Type B pancreatic cell (in vitro differentiated cells): ENCODE measurements around the gene PARS2. TPM values are rescaled to one million over a fixed set of nuclear protein-coding genes. Genes with fewer than 3 reads are reported as not detected.

Experiments
- DNase-seq: peaks from one replicate; pipeline ENCODE4 v3.0.0; 2021; ENCODE audit warnings: mixed read lengths; ENCODE audit not compliant: unreplicated experiment; ENCODE audit errors: extremely low spot score
- H3K27ac Mint-ChIP-seq: 2 replicates; pipeline ENCODE4 v1.8.0; 2021; ENCODE audit warnings: mild to moderate bottlenecking, mixed read lengths
- H3K27me3 Mint-ChIP-seq: 2 replicates; pipeline ENCODE4 v1.8.0; 2021; ENCODE audit warnings: mixed read lengths
- H3K36me3 Mint-ChIP-seq: 2 replicates; pipeline ENCODE4 v1.8.0; 2021; ENCODE audit warnings: mixed read lengths
- H3K4me1 Mint-ChIP-seq: one replicate; pipeline ENCODE4 v1.8.0; 2021; ENCODE audit warnings: mixed read lengths; ENCODE audit not compliant: unreplicated experiment
- H3K4me3 Mint-ChIP-seq: 2 replicates; pipeline ENCODE4 v1.8.0; 2021; ENCODE audit warnings: mild to moderate bottlenecking, mixed read lengths
- H3K9me3 Mint-ChIP-seq: 2 replicates; pipeline ENCODE4 v1.8.0; 2021; ENCODE audit warnings: mixed read lengths
- CTCF ChIP-seq: fragments of 200-600 bp; sonication (generic); conservative IDR thresholded peaks from 2 replicates; pipeline ENCODE4 v1.5.0; 2021; ENCODE audit warnings: antibody characterized with exemption, mild to moderate bottlenecking
- total RNA-seq: library from RNA; stranded (reverse); gene quantifications from 2 replicates; pipeline ENCODE4 v1.2.1, GENCODE V29; 2021; ENCODE audit warnings: low replicate concordance

Gene PARS2
- total RNA-seq, 1 donor from 2014 or later, result 9.5 TPM

- no peak for TF ChIP-seq CTCF
- Mint-ChIP-seq H3K36me3 (no peaks in the 10 kb centered on the region), H3K9me3 (no peaks in the 10 kb centered on the region)
Observed at GRCh38 chr1:54764922-54765561, 719 bp upstream of the PARS2 start.

GRCh38 chr1:54763816-54764132 is 549 bp downstream of the PARS2 start:
- Mint-ChIP-seq H3K27ac (peak overlapping the region; percentile 89), H3K27me3 (peaks cover 7% of the 10 kb centered on the region), H3K4me3 (peak overlapping the region; percentile 96), H3K36me3 (no peaks in the 10 kb centered on the region), H3K4me1 (peaks cover 21% of the 10 kb centered on the region), H3K9me3 (no peaks in the 10 kb centered on the region)
- TF ChIP-seq CTCF, result no peak
- peak; percentile 36 for DNase-seq

More at GRCh38 chr1:54764922-54765561, 719 bp upstream of the PARS2 start:
- H3K4me1 Mint-ChIP-seq, result peaks cover 20% of the 10 kb centered on the region
- peak overlapping the region; percentile 89 for H3K27ac Mint-ChIP-seq
- peaks cover 9% of the 10 kb centered on the region for H3K27me3 Mint-ChIP-seq
- peak overlapping the region; percentile 96 for H3K4me3 Mint-ChIP-seq
- no peak for DNase-seq

GRCh38 chr1:54758678-54759348 is 5.5 kb downstream of the PARS2 start:
- Mint-ChIP-seq H3K4me1 (peaks cover 14% of the 10 kb centered on the region), H3K4me3 (no peak overlapping the region)

GRCh38 chr1:54757833-54758232 is 6.5 kb downstream of the PARS2 start:
- no peaks in the 10 kb centered on the region for H3K27me3 Mint-ChIP-seq
- no peaks in the 10 kb centered on the region for H3K9me3 Mint-ChIP-seq
- no peak for TF ChIP-seq CTCF
- H3K4me1 Mint-ChIP-seq, result peaks cover 6% of the 10 kb centered on the region
- peaks cover 6% of the 10 kb centered on the region for H3K36me3 Mint-ChIP-seq
- H3K27ac Mint-ChIP-seq, result no peak overlapping the region
- H3K4me3 Mint-ChIP-seq, result no peak overlapping the region
- no peak for DNase-seq

More at GRCh38 chr1:54758678-54759348, 5.5 kb downstream of the PARS2 start:
- DNase-seq, result no peak
- Mint-ChIP-seq H3K36me3 (peaks cover 6% of the 10 kb centered on the region), H3K9me3 (no peaks in the 10 kb centered on the region), H3K27ac (no peak overlapping the region), H3K27me3 (no peaks in the 10 kb centered on the region)
- no peak for TF ChIP-seq CTCF

- no peak for DNase-seq
- H3K27ac Mint-ChIP-seq, result no peak overlapping the region
- H3K36me3 Mint-ChIP-seq, result peaks cover 6% of the 10 kb centered on the region
- H3K9me3 Mint-ChIP-seq, result no peaks in the 10 kb centered on the region
- H3K4me3 Mint-ChIP-seq, result no peak overlapping the region
- no peak for TF ChIP-seq CTCF
- no peaks in the 10 kb centered on the region for H3K4me1 Mint-ChIP-seq
- H3K27me3 Mint-ChIP-seq, result peaks cover 2% of the 10 kb centered on the region
Observed at GRCh38 chr1:54754486-54755285, 9.6 kb downstream of the PARS2 start.
